ENCODE data around the gene LRRTM3.

The LRRTM3 gene

GRCh38 chr10:67100951-67101350 is 175.1 kb downstream of the LRRTM3 start:
- no peaks in the 10 kb centered on the region for H3K27me3 ChIP-seq (ENCODE audit: insufficient read depth, low read length, poor library complexity)
- H3K27ac ChIP-seq (ENCODE audit: low read depth, low read length) = no peak overlapping the region
- H3K4ac ChIP-seq (ENCODE audit: low read depth, low read length) = no peak overlapping the region
- no peak overlapping the region for H2BK120ac ChIP-seq (ENCODE audit: low read depth, low read length)
- no peak overlapping the region for H3K4me2 ChIP-seq (ENCODE audit: low read length)
- no peak overlapping the region for H3K4me3 ChIP-seq (ENCODE audit: low read length)
- no peak overlapping the region for H3K18ac ChIP-seq (ENCODE audit: low read length)
- H3K9ac ChIP-seq (ENCODE audit: low read length) = no peak overlapping the region
- no peak overlapping the region for H2BK15ac ChIP-seq (replicated peaks; ENCODE audit: low read depth)
- H3K23ac ChIP-seq (ENCODE audit: low read length) = no peak overlapping the region
- no peaks in the 10 kb centered on the region for H3K79me2 ChIP-seq (ENCODE audit: control insufficient read depth, insufficient read depth, low read length)
- WGBS (ENCODE audit: extremely low coverage, insufficient coverage, low lambda C conversion rate) = no CpG with 5 or more reads among the region's 3 CpGs
- no peak for DNase-seq
- no peak overlapping the region for H4K8ac ChIP-seq (ENCODE audit: low read depth, low read length)
- H2AK5ac ChIP-seq (ENCODE audit: low read length) = no peak overlapping the region
- H2BK5ac ChIP-seq (ENCODE audit: low read length) = no peak overlapping the region
- no peak overlapping the region for H4K5ac ChIP-seq (ENCODE audit: low read length)
- no peak overlapping the region for H3K56ac ChIP-seq (ENCODE audit: low read length)
- H3K4me1 ChIP-seq (ENCODE audit: control insufficient read depth, low read depth, low read length) = no peaks in the 10 kb centered on the region
- H3K79me1 ChIP-seq (ENCODE audit: low read length) = no peaks in the 10 kb centered on the region
- H3K36me3 ChIP-seq (ENCODE audit: control insufficient read depth, insufficient read depth, low read length) = no peaks in the 10 kb centered on the region

GRCh38 chr10:67107670-67108069 is 181.8 kb downstream of the LRRTM3 start:
- H3K18ac ChIP-seq (ENCODE audit: low read length) = no peak overlapping the region
- no peaks in the 10 kb centered on the region for H3K79me2 ChIP-seq (ENCODE audit: control insufficient read depth, insufficient read depth, low read length)
- DNase-seq = no peak
- H3K4me1 ChIP-seq (ENCODE audit: control insufficient read depth, low read depth, low read length) = no peaks in the 10 kb centered on the region
- H3K4me2 ChIP-seq (ENCODE audit: low read length) = no peak overlapping the region
- no peak overlapping the region for H3K4me3 ChIP-seq (ENCODE audit: low read length)
- no peak overlapping the region for H3K27ac ChIP-seq (ENCODE audit: low read depth, low read length)
- H3K23ac ChIP-seq (ENCODE audit: low read length) = no peak overlapping the region
- H2BK15ac ChIP-seq (replicated peaks; ENCODE audit: low read depth) = no peak overlapping the region
- no peak overlapping the region for H2AK5ac ChIP-seq (ENCODE audit: low read length)
- no peak overlapping the region for H4K5ac ChIP-seq (ENCODE audit: low read length)
- H3K27me3 ChIP-seq (ENCODE audit: insufficient read depth, low read length, poor library complexity) = no peaks in the 10 kb centered on the region
- no peak overlapping the region for H4K8ac ChIP-seq (ENCODE audit: low read depth, low read length)
- no peaks in the 10 kb centered on the region for H3K79me1 ChIP-seq (ENCODE audit: low read length)
- WGBS (ENCODE audit: extremely low coverage, insufficient coverage, low lambda C conversion rate) = no CpG with 5 or more reads among the region's 3 CpGs
- no peak overlapping the region for H3K9ac ChIP-seq (ENCODE audit: low read length)
- H3K36me3 ChIP-seq (ENCODE audit: control insufficient read depth, insufficient read depth, low read length) = no peaks in the 10 kb centered on the region
- H2BK5ac ChIP-seq (ENCODE audit: low read length) = no peak overlapping the region
- no peak overlapping the region for H3K56ac ChIP-seq (ENCODE audit: low read length)
- H3K4ac ChIP-seq (ENCODE audit: low read depth, low read length) = no peak overlapping the region
- H2BK120ac ChIP-seq (ENCODE audit: low read depth, low read length) = no peak overlapping the region

- Histone ChIP-seq H3K36me3 (ENCODE audit: control insufficient read depth, insufficient read depth, low read length) (no peaks in the 10 kb centered on the region), H2AK5ac (ENCODE audit: low read length) (no peak overlapping the region), H3K4ac (ENCODE audit: low read depth, low read length) (no peak overlapping the region), H3K27ac (ENCODE audit: low read depth, low read length) (no peak overlapping the region), H2BK5ac (ENCODE audit: low read length) (no peak overlapping the region), H3K56ac (ENCODE audit: low read length) (no peak overlapping the region), H3K18ac (ENCODE audit: low read length) (no peak overlapping the region), H3K4me2 (ENCODE audit: low read length) (no peak overlapping the region), H3K4me3 (ENCODE audit: low read length) (no peak overlapping the region), H3K9ac (ENCODE audit: low read length) (no peak overlapping the region), H4K5ac (ENCODE audit: low read length) (no peak overlapping the region), H3K27me3 (ENCODE audit: insufficient read depth, low read length, poor library complexity) (no peaks in the 10 kb centered on the region), H3K79me2 (ENCODE audit: control insufficient read depth, insufficient read depth, low read length) (no peaks in the 10 kb centered on the region), H2BK120ac (ENCODE audit: low read depth, low read length) (no peak overlapping the region), H3K79me1 (ENCODE audit: low read length) (no peaks in the 10 kb centered on the region), H2BK15ac (replicated peaks; ENCODE audit: low read depth) (no peak overlapping the region), H3K23ac (ENCODE audit: low read length) (no peak overlapping the region), H3K4me1 (ENCODE audit: control insufficient read depth, low read depth, low read length) (no peaks in the 10 kb centered on the region), H4K8ac (ENCODE audit: low read depth, low read length) (no peak overlapping the region)
- DNase-seq = no peak
These were observed 184.4 kb downstream of the LRRTM3 start for GRCh38 chr10:67110286-67110685.

- DNase-seq = no peak
- H3K4me1 ChIP-seq (ENCODE audit: control insufficient read depth, low read depth, low read length) = no peaks in the 10 kb centered on the region
- H4K8ac ChIP-seq (ENCODE audit: low read depth, low read length) = no peak overlapping the region
- no peaks in the 10 kb centered on the region for H3K79me1 ChIP-seq (ENCODE audit: low read length)
- no peak overlapping the region for H2BK120ac ChIP-seq (ENCODE audit: low read depth, low read length)
- no peak overlapping the region for H4K5ac ChIP-seq (ENCODE audit: low read length)
- no peaks in the 10 kb centered on the region for H3K79me2 ChIP-seq (ENCODE audit: control insufficient read depth, insufficient read depth, low read length)
- no peak overlapping the region for H3K23ac ChIP-seq (ENCODE audit: low read length)
- no peaks in the 10 kb centered on the region for H3K36me3 ChIP-seq (ENCODE audit: control insufficient read depth, insufficient read depth, low read length)
- no peak overlapping the region for H3K4me3 ChIP-seq (ENCODE audit: low read length)
- no peak overlapping the region for H2BK15ac ChIP-seq (replicated peaks; ENCODE audit: low read depth)
- H3K4me2 ChIP-seq (ENCODE audit: low read length) = no peak overlapping the region
- H2BK5ac ChIP-seq (ENCODE audit: low read length) = no peak overlapping the region
- H3K9ac ChIP-seq (ENCODE audit: low read length) = no peak overlapping the region
- H3K18ac ChIP-seq (ENCODE audit: low read length) = no peak overlapping the region
- H2AK5ac ChIP-seq (ENCODE audit: low read length) = no peak overlapping the region
- WGBS (ENCODE audit: extremely low coverage, insufficient coverage, low lambda C conversion rate) = no CpG with 5 or more reads among the region's 1 CpG
- H3K4ac ChIP-seq (ENCODE audit: low read depth, low read length) = no peak overlapping the region
- no peaks in the 10 kb centered on the region for H3K27me3 ChIP-seq (ENCODE audit: insufficient read depth, low read length, poor library complexity)
- H3K56ac ChIP-seq (ENCODE audit: low read length) = no peak overlapping the region
- no peak overlapping the region for H3K27ac ChIP-seq (ENCODE audit: low read depth, low read length)
These were observed 186.9 kb downstream of the LRRTM3 start for GRCh38 chr10:67112765-67113164.

GRCh38 chr10:67114945-67115344 is 189.1 kb downstream of the LRRTM3 start:
- Histone ChIP-seq H2BK5ac (ENCODE audit: low read length) (no peak overlapping the region), H3K4me2 (ENCODE audit: low read length) (no peak overlapping the region), H3K23ac (ENCODE audit: low read length) (no peak overlapping the region), H2BK120ac (ENCODE audit: low read depth, low read length) (no peak overlapping the region), H3K79me1 (ENCODE audit: low read length) (no peaks in the 10 kb centered on the region), H2BK15ac (replicated peaks; ENCODE audit: low read depth) (no peak overlapping the region), H4K5ac (ENCODE audit: low read length) (no peak overlapping the region), H3K9ac (ENCODE audit: low read length) (no peak overlapping the region), H3K27me3 (ENCODE audit: insufficient read depth, low read length, poor library complexity) (no peaks in the 10 kb centered on the region), H3K4me3 (ENCODE audit: low read length) (no peak overlapping the region), H3K36me3 (ENCODE audit: control insufficient read depth, insufficient read depth, low read length) (no peaks in the 10 kb centered on the region), H3K18ac (ENCODE audit: low read length) (no peak overlapping the region), H3K4ac (ENCODE audit: low read depth, low read length) (no peak overlapping the region), H4K8ac (ENCODE audit: low read depth, low read length) (no peak overlapping the region), H3K79me2 (ENCODE audit: control insufficient read depth, insufficient read depth, low read length) (no peaks in the 10 kb centered on the region), H3K4me1 (ENCODE audit: control insufficient read depth, low read depth, low read length) (no peaks in the 10 kb centered on the region), H3K27ac (ENCODE audit: low read depth, low read length) (no peak overlapping the region), H2AK5ac (ENCODE audit: low read length) (no peak overlapping the region), H3K56ac (ENCODE audit: low read length) (no peak overlapping the region)
- no peak for DNase-seq
- no CpG with 5 or more reads among the region's 2 CpGs for WGBS (ENCODE audit: extremely low coverage, insufficient coverage, low lambda C conversion rate)

GRCh38 chr10:67115972-67116371 is 190.1 kb downstream of the LRRTM3 start:
- WGBS (ENCODE audit: extremely low coverage, insufficient coverage, low lambda C conversion rate) = no CpG with 5 or more reads among the region's 1 CpG

More at GRCh38 chr10:67115972-67116371, 190.1 kb downstream of the LRRTM3 start:
- Histone ChIP-seq H4K5ac (ENCODE audit: low read length) (no peak overlapping the region), H3K4me1 (ENCODE audit: control insufficient read depth, low read depth, low read length) (no peaks in the 10 kb centered on the region), H3K79me1 (ENCODE audit: low read length) (no peaks in the 10 kb centered on the region), H3K4me2 (ENCODE audit: low read length) (no peak overlapping the region), H2BK5ac (ENCODE audit: low read length) (no peak overlapping the region), H3K27me3 (ENCODE audit: insufficient read depth, low read length, poor library complexity) (no peaks in the 10 kb centered on the region), H2AK5ac (ENCODE audit: low read length) (no peak overlapping the region), H3K27ac (ENCODE audit: low read depth, low read length) (no peak overlapping the region), H3K23ac (ENCODE audit: low read length) (no peak overlapping the region), H3K4ac (ENCODE audit: low read depth, low read length) (no peak overlapping the region), H3K18ac (ENCODE audit: low read length) (no peak overlapping the region), H2BK15ac (replicated peaks; ENCODE audit: low read depth) (no peak overlapping the region), H2BK120ac (ENCODE audit: low read depth, low read length) (no peak overlapping the region), H3K9ac (ENCODE audit: low read length) (no peak overlapping the region), H3K4me3 (ENCODE audit: low read length) (no peak overlapping the region), H3K56ac (ENCODE audit: low read length) (no peak overlapping the region), H4K8ac (ENCODE audit: low read depth, low read length) (no peak overlapping the region), H3K36me3 (ENCODE audit: control insufficient read depth, insufficient read depth, low read length) (no peaks in the 10 kb centered on the region), H3K79me2 (ENCODE audit: control insufficient read depth, insufficient read depth, low read length) (no peaks in the 10 kb centered on the region)
- DNase-seq = no peak
